DOHH2 (cell line): ENCODE measurements around the gene PDE8B.

Experiments
- H3F3A ChIP-seq: fragments of 200-600 bp; sonication (generic), shearing (Covaris generic); 2 replicates; pipeline ENCODE4 v1.6.0; 2016; ENCODE audit warnings: antibody characterized with exemption, mild to moderate bottlenecking; ENCODE audit not compliant: control insufficient read depth, insufficient read depth
- H3K27ac ChIP-seq: fragments of 200-600 bp; sonication (generic); 2 replicates; pipeline ENCODE4 v1.5.1; 2014; ENCODE audit warnings: low read depth, mild to moderate bottlenecking, low read length, moderate library complexity
- H3K27me3 ChIP-seq: fragments of 200-600 bp; sonication (generic); 2 replicates; pipeline ENCODE4 v1.6.1; 2014; ENCODE audit warnings: mild to moderate bottlenecking, low read length, mixed read lengths; ENCODE audit not compliant: control insufficient read depth
- H3K36me3 ChIP-seq: fragments of 200-600 bp; sonication (generic); 2 replicates; pipeline ENCODE4 v1.6.1; 2014; ENCODE audit warnings: mild to moderate bottlenecking, low read length, moderate library complexity, mixed read lengths; ENCODE audit not compliant: control insufficient read depth
- H3K4me1 ChIP-seq: fragments of 200-600 bp; sonication (generic); 2 replicates; pipeline ENCODE4 v1.6.1; 2014; ENCODE audit warnings: mild to moderate bottlenecking, low read length, mixed read lengths; ENCODE audit not compliant: control insufficient read depth
- H3K4me2 ChIP-seq: fragments of 200-600 bp; sonication (generic); 2 replicates; pipeline ENCODE4 v1.6.0; 2014; ENCODE audit warnings: mild to moderate bottlenecking, low read length, moderate library complexity
- H3K4me3 ChIP-seq: fragments of 200-600 bp; sonication (generic); 2 replicates; pipeline ENCODE4 v1.5.1; 2014; ENCODE audit warnings: mild to moderate bottlenecking, low read length, mixed read lengths
- H3K79me2 ChIP-seq: fragments of 200-600 bp; sonication (generic); 2 replicates; pipeline ENCODE4 v1.6.1; 2014; ENCODE audit warnings: mild to moderate bottlenecking, low read length, mixed read lengths; ENCODE audit not compliant: control insufficient read depth
- H3K9me2 ChIP-seq: fragments of 200-600 bp; sonication (generic); replicated peaks from 2 replicates; pipeline ENCODE4 v1.6.1; 2014; ENCODE audit warnings: mild to moderate bottlenecking, low read length, mixed read lengths; ENCODE audit not compliant: control insufficient read depth
- H3K9me3 ChIP-seq: fragments of 200-600 bp; sonication (generic); 2 replicates; pipeline ENCODE4 v1.6.1; 2014; ENCODE audit warnings: antibody characterized with exemption, low read length, mixed read lengths; ENCODE audit not compliant: control insufficient read depth, insufficient read depth
- H4K20me1 ChIP-seq: fragments of 200-600 bp; sonication (generic); 2 replicates; pipeline ENCODE4 v1.6.0; 2014; ENCODE audit warnings: low read depth, mild to moderate bottlenecking, antibody characterized with exemption, low read length, moderate library complexity; ENCODE audit not compliant: control insufficient read depth, insufficient read depth
- EZH2phosphoT487 ChIP-seq: fragments of 200-600 bp; sonication (generic); IDR thresholded peaks from 2 replicates; pipeline ENCODE4 v1.6.1; 2017; ENCODE audit warnings: borderline replicate concordance, mild to moderate bottlenecking, antibody characterized with exemption, low read length, moderate library complexity, mixed read lengths
- TF ChIP-seq, protein P1 (sequence below): fragments of 200-600 bp; sonication (generic); IDR thresholded peaks from one replicate; pipeline ENCODE4 v1.5.1; 2014; ENCODE audit warnings: antibody characterized with exemption, mild to moderate bottlenecking, low read depth, low read length; ENCODE audit not compliant: poor library complexity, severe bottlenecking

PDE8B gene

DNA sequence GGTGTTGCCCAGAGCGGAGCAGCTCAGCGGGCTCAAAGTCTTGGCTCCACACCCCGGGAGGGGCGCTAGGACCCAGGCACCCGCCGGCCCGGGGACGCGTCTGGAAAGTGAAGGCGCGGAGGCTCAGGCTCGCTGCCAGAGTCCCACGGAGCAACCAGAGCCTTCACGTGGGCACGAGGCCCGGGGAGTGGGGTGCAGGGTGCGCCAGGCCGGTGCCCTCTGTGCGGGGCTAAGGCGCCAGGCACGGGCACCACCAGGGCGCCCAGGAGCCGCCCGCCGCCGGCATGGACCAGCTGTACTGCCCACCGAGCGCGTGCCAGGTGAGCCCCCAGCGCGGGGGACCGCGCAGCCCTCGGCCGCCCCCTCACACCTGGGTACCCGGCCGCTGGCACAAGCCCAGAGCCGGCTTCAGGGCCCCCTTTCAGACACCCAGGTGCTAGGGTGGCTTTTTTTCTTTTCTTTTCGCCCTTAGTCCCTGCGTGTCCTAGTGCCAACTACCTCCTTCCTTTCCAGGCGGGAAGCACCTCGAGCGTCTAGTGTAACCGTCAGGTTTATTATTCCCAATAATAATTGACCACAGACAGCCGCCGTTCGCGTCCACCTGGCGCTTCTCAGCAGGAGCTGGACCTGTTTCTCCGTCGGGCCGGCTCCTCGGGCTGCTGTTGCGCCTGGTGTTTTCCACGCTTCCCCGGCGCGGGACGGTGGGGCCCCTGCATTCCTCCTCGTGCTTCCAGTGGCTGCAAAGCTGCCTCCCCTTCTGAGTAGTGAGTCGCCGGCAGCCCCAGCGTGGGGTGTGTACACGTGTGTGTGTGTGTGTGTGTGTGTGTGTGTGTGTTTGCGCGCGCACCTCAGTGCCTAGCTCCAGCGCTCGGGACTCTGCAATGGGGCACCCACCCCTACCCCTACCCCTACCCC is 30.1 kb upstream of the PDE8B start:
- TF ChIP-seq, protein P1, sequence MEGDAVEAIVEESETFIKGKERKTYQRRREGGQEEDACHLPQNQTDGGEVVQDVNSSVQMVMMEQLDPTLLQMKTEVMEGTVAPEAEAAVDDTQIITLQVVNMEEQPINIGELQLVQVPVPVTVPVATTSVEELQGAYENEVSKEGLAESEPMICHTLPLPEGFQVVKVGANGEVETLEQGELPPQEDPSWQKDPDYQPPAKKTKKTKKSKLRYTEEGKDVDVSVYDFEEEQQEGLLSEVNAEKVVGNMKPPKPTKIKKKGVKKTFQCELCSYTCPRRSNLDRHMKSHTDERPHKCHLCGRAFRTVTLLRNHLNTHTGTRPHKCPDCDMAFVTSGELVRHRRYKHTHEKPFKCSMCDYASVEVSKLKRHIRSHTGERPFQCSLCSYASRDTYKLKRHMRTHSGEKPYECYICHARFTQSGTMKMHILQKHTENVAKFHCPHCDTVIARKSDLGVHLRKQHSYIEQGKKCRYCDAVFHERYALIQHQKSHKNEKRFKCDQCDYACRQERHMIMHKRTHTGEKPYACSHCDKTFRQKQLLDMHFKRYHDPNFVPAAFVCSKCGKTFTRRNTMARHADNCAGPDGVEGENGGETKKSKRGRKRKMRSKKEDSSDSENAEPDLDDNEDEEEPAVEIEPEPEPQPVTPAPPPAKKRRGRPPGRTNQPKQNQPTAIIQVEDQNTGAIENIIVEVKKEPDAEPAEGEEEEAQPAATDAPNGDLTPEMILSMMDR = no peak
- TF ChIP-seq EZH2phosphoT487 = no peak
- no peak overlapping the region for H3K4me2 ChIP-seq
- H4K20me1 ChIP-seq = no peaks in the 10 kb centered on the region
- H3K4me3 ChIP-seq = no peak overlapping the region
- no peaks in the 10 kb centered on the region for H3K9me3 ChIP-seq
- H3K27me3 ChIP-seq = no peaks in the 10 kb centered on the region
- H3K4me1 ChIP-seq = no peaks in the 10 kb centered on the region
- no peaks in the 10 kb centered on the region for H3K79me2 ChIP-seq
- H3F3A ChIP-seq = no peaks in the 10 kb centered on the region
- H3K36me3 ChIP-seq = no peaks in the 10 kb centered on the region
- H3K27ac ChIP-seq = no peak overlapping the region
- H3K9me2 ChIP-seq = no peaks in the 10 kb centered on the region

DNA sequence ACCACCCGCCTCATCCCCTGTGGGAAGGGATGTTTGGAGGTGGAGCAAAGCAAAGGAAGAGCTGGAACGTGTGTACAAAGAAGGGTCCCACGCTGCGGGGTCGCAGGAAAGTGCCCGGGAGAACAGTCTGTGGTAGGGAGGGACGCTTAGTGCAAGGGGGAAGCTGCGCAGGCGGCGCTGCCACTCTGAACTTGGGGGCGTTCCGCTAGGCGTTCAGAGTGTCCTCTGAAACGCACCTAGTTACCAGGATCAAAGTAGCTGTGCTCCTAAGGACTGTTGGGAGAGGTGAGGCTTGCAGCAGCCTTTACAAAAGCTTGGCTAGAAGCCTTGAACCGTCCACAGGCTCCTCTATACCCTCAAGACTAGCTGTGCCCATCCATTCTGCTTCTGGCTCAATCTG is 29.3 kb upstream of the PDE8B start:
- Histone ChIP-seq H3K4me3 (no peak overlapping the region), H3K27me3 (no peaks in the 10 kb centered on the region), H3K79me2 (no peaks in the 10 kb centered on the region), H3F3A (no peaks in the 10 kb centered on the region), H3K4me2 (no peak overlapping the region), H4K20me1 (no peaks in the 10 kb centered on the region), H3K9me2 (no peaks in the 10 kb centered on the region), H3K9me3 (no peaks in the 10 kb centered on the region), H3K27ac (no peak overlapping the region), H3K4me1 (no peaks in the 10 kb centered on the region), H3K36me3 (no peaks in the 10 kb centered on the region)
- TF ChIP-seq, protein P1 = no peak
- no peak for TF ChIP-seq EZH2phosphoT487

DNA sequence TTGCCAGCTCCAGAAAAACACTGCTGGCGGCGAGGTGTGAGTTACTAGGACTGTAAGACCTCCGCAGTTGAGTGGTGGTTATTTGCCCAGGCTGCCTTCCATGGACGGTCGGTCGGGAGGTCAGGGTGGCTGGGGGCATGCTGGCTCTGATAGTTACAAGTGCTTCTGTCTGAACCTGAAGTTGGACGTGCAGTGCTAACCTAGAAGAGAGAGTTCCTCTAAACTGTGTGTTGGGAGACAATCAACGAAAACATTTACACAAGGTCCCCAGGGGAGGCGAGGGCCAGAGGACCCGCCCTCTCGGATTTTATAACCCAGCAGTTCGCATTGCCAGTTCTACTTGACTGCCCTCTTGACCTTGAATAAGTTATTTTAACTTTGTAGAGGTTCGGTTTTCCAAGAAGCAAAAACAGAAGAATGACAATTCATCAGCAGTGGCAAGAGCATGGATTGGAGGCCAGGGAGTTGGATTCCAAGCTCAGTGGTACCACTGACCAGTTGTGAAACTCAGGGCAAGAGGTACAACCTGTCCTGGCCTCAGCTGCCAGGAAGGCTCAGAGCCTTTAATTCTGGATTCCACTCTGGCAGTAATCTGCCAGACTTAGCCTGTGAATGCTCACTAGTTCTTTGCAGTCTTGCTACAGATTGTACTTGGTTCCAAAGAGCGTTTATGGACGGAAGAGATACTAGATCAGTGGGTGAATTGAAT is 28.7 kb upstream of the PDE8B start:
- H3F3A ChIP-seq = no peaks in the 10 kb centered on the region
- H3K79me2 ChIP-seq = no peaks in the 10 kb centered on the region
- no peaks in the 10 kb centered on the region for H3K4me1 ChIP-seq
- TF ChIP-seq, protein P1 = no peak
- TF ChIP-seq EZH2phosphoT487 = no peak
- no peak overlapping the region for H3K4me3 ChIP-seq
- no peaks in the 10 kb centered on the region for H3K36me3 ChIP-seq
- no peaks in the 10 kb centered on the region for H3K9me3 ChIP-seq
- H3K9me2 ChIP-seq = no peaks in the 10 kb centered on the region
- no peak overlapping the region for H3K4me2 ChIP-seq
- no peaks in the 10 kb centered on the region for H4K20me1 ChIP-seq
- H3K27me3 ChIP-seq = no peaks in the 10 kb centered on the region
- H3K27ac ChIP-seq = no peak overlapping the region
